Measurements from ENCODE around the gene CYP2J2.
"Not testable (repeated sequence)": the region's sequence is repeated elsewhere in the genome, so short reads cannot be mapped to it uniquely, and the experiment has no call there.

The CYP2J2 gene

DNA sequence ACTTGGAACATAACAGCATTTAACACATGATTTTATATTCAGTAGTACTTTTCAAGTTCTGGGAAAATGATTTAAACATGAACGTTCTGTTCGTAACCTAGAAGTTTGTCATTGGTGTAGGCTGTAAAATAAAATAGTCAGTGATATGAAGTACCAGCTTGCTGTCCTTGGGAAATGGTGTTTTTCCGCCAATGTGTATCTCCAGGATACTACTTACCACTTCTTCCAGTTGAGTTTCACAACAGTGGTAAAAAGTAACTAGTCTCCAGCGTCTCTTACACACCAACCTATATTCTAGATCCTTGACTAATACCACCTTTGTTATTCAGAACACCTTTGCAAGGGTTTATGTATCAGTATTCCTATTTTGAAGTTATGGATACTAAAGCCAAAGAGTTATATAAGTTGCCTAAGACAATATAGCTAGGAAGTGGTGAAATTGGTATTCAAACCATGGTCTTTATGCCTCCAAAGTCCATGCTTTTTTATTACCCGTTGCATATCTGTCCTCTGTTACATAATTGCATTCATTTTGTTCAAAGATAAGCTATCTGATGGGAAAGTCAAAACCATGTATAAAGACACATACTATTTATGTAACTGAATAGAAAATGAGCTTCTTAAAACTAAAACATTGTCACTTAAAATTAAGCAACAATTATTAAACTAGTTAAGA lies 68.8 kb downstream of the CYP2J2 start:
- DNase-seq (ENCODE audit: low read depth), result no peak

DNA sequence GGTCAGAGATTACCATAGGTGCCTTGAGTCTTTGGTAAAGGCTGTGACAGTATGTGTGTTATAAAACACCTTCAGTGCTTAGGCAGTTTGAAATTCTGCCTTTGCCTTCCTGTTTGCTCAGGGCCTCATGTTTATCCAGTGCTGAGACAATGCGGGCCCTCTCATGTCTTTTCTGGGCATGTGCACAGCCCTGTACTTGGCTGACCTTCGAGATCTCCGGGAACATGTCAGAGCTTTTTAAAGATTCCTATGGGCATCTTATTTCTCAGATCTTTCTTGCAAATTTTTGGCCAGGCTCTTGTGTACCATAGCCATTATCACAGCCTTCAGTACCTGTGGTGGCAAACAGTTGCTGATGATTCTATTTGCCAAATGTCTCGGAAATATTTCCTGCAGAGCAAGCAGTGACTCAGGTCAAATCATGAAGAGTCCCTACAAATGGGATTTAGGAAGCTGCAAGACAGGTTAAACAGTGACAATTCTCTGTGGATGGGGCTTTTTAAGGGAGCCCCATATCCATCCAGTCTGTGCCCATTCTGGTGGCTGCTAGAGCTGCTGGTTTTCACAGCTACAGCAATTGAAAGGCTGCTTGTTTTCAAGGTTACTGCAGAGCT lies 69.7 kb downstream of the CYP2J2 start:
- no peak for DNase-seq (ENCODE audit: low read depth)

DNA sequence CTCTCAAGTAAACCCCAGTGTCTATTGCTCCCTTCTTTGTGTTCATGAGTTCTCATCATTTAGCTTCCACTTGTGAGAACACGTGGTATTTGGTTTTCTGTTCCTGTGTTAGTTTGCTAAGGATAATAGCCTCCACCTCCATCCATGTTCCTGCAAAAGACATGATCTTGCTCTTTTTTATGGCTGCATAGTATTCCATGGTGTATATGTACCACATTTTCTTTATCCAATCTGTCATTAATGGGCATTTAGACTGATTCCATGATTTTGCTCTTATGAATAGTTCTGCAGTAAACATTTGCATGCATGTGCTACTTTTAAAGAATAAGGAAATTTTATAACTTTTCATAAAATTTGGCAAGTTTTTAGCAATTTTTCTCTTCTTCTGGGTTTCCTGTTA lies 71.3 kb downstream of the CYP2J2 start:
- not testable (repeated sequence) for DNase-seq (ENCODE audit: low read depth)

DNA sequence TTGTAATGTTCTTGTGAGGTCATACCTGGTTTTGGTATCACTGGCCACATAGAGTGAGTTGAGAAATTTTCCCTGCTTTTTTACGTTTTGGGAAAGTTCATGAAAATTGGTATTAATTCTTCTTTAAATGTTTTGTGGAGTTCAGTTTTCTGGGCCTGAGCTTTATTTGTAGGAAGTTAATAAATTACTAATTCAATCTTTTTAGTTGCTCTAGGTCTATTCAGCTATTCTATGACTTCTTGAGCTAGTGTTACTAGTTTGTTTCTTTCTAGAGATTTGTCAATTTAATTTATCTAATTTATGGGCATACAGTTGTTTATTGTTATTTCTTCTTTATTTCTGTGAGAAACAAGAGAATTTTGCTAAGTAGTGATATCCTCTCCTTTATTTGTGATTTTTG lies 74.5 kb downstream of the CYP2J2 start:
- no peak for DNase-seq (ENCODE audit: low read depth)

DNA sequence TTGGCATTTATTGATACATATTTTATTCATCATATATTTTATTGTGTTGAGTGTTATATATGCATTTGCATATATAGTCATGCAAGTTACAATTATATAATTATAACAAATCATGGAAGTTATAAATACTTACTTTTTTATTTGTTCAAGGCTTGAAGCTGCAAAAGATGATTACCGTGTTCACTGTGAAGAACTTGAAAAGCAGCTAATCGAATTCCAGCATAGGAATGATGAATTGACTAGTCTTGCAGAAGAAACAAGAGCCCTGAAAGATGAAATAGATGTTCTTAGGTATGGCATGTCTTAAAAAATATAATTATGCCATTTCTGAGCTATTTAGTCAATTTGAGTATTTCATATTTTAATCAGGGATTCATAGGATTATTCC lies 79.7 kb downstream of the CYP2J2 start:
- DNase-seq (ENCODE audit: low read depth), result no peak

DNA sequence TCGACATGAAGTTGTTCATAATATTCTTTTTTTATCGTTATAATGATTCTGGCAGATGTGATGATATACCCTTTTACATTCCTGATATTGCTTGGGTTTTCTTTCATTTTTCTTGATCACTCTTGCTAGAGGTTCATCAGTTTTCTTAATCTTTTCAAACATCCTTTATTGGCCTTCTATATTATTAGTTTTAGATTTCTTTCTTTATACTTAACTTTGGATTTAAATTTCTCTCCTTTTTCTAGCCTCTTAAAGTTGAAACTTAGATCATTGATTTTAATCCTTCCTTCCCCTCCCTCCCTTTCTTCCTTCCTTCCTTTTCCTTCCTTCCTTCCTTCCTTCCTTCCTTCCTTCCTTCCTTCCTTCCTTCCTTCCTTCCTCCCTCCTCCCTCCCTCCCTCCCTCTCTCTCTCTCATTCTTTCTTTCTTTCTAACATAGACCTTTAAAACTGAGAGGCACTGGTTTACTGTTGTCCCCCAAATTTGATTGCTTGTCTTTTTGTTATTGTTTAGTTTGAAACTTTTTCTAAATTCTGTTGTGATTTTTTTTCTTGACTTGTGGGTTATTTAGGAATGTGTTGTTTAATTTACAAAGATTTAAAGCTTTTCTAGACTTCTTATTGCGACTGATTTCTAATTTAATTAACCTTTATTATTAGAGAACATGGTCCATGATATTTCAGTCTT lies 80.2 kb downstream of the CYP2J2 start:
- no peak for DNase-seq (ENCODE audit: low read depth)

DNA sequence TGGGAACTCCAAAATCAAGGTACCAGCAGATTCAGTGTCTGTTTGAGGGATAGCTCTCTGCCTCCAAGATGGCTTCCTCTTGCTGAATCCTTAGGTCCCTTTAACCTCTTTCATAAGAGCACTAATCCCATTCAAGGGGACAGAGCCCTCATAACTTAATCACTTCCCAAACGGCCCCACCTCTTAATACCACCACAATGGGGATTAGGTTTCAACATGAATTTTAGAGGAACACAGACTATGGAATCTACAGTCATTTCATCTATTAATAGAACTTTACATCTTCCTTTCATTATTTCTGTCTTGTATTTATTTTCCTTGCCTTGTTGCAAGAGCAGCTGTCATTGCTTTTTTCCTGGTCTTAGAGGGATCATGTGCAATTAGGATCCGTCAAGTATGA lies 81.5 kb downstream of the CYP2J2 start:
- DNase-seq (ENCODE audit: low read depth), result no peak

Data from stromal cell of bone marrow (primary cell).